Medulla oblongata (tissue), 1 donor: ENCODE results near the gene JAG1.
A peak's percentile ranks its signal among the peaks of the same experiment; 100 is the strongest.
"Not testable (repeated sequence)": the region's sequence is repeated elsewhere in the genome, so short reads cannot be mapped to it uniquely, and the experiment has no call there.

Experiments
- DNase-seq: peaks from one replicate; pipeline ENCODE4 v3.0.0-alpha.2; 2015; ENCODE audit errors: extremely low spot score

JAG1 gene

DNA sequence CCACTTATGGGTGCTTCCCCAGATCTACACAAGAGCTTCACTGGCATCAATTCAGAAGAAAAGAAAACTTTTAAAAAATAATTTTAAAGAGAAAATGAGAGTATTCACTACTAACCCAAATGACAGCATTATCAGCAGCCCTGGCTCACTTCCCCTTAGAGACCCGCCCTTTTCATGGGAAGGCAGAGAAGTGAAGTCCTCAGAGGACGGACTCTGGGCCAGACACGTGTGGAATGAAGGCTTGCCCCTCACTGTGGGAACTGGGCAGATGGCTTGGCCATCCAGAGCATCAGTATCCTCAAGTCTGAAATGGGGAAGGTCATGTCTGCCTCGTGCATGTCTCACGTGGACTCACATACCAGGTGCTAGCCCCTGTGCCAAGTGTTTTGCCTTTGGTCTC, 63.5 kb downstream of the JAG1 start:
- no peak for DNase-seq

DNA sequence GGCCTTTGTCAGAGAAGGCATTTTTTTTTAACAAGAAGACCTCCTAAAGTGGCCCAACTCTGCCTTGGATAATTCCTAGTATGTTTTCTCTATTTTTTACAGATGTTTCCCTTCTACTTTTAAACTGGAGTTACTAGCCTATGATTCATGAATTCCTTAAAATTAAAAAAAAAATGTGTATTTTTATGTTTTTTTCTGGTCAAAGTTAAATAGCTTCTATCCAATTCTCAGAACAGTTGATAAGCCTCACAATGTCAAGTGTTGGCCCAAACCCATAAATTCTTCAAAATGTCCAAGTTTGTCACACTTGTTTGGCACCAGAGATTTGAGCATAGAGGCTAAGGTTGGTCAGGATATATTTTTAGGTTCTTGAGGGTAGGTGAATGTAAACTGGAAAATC, 64.0 kb downstream of the JAG1 start:
- no peak for DNase-seq

DNA sequence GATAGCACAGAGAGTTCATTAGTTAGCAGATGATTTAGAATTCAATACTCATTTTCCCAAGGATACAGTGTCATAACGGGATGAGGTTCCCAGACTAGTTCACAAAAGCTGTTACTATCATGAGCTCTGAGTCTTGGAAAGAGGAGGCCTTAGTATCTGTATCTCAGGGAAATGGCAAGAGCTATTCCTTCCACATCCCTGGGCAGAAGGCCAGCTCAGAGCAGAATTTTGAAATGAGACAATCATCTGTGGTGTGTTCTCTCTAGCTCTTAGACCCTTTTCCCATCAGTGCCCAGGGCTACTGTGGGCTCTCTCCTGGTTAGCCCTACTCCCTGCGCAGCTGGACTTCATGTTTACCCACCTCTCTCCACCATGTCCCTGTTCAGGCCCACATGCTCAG, 64.5 kb downstream of the JAG1 start:
- no peak for DNase-seq

DNA sequence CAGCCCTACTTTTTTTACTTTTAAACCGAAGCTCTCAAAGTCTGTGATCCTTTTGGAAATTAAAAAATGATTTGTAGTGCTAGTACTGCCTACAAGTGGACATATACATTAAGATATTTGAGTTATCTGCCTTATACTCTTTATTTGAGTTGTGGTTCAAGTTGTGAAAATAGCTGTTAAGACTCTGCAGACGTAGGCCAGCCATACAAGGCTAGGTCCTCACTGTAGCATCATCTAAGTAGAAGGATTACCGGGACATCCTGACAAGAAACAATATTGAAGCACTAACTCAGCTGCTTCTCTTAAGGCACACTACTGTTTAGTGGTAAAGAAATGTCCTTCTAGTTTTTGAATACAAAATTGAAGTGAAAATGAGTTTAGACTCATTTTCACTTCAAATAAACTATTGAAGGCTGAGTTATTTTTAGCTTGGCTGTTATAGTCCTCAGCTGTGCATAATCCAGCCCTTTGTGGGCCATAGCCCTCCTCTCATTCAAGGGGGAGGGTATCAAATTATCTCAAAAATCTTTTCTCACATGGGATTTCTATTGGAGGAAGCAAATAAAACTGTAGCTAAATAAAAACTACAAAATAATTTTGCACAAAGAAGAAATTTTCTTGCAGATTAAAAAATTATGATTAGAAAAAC, 68.1 kb downstream of the JAG1 start:
- DNase-seq, result peak; percentile 35

DNA sequence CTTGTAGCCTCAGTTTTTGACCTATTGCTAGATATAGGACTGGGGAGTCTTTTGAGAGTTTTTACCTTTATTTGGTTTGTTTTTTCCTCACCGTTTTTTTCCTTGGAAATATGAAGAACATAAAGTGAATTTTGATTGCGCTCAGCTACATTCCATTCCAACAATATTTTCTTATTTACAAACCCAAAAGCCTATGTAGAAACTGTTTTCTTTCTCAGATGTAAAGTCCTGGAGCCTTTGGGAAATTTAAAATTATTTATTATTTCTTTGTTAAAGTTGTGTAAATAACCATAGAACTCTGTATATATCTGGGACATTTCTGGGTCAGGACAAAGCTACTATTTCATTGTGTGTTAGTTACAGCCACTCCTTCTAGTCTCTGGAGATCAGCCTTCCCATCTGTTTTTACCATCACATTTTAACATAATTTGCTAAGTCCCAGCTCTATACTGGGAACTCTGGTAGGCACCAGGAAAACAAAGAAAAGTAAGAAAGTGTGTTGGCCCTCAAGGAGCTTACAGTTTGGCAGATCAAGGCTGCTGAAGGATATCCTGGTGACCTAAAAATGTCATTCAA, 68.8 kb downstream of the JAG1 start:
- DNase-seq, result no peak

DNA sequence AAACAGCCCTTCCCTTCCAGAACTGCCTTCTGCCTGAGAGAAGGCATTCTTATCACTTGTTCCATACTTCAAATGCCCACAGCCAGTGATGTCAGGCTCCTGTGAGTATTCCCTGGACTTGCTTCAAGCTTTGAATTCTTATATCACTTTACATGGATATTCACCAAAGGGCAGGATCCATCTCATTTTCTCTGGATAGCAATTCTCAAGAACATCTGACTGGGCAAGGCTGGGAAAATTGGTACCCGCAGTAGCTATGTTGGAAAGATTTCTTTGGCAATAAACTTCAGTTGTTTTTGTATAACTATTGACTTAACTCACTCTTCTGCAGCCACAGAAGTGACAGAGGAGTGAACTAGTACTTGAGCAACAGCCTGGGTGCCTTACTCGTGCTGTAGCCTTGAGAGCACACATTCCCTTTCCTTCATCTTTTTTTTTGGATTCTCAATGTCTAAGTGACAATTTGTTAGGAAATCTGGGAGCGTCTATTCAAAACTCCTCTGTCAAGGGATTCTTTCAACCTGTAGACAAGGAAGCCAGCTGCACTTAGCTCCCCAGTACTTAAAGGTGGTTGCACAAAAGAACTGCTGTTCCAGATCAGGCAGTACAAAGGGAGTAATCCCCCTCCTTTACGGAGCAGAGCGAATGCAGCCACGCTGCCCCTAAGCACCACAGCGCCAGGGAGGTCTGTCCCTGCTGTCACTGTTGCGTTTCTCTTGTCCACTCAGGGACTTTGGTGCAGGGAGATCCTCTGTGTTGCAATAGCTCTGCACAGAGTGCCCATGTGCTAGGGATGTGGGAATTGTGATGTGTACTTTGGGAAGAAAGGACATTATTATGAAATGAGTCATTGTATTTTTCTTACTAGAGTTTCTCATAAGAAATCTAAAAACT, 69.6 kb downstream of the JAG1 start:
- DNase-seq, result peak; percentile 38

DNA sequence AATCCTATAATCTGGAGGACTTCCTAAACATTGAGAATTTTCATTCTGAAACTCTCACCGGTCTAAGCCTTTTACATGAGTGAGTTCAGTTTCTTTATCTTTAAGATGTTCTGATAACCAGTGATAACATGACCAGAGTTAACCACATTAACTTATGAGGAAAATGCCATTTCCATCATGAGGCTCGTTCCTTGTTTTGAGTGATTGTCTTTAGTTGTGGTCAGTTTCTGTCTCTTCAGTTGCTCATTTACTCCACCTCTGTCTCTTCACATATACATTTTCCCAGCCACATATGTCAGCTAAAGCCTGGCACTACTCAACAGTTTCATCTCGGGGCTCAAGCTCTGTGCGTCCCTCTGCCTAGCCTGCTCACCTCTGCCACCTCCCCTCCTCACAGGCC, 70.4 kb downstream of the JAG1 start:
- no peak for DNase-seq

DNA sequence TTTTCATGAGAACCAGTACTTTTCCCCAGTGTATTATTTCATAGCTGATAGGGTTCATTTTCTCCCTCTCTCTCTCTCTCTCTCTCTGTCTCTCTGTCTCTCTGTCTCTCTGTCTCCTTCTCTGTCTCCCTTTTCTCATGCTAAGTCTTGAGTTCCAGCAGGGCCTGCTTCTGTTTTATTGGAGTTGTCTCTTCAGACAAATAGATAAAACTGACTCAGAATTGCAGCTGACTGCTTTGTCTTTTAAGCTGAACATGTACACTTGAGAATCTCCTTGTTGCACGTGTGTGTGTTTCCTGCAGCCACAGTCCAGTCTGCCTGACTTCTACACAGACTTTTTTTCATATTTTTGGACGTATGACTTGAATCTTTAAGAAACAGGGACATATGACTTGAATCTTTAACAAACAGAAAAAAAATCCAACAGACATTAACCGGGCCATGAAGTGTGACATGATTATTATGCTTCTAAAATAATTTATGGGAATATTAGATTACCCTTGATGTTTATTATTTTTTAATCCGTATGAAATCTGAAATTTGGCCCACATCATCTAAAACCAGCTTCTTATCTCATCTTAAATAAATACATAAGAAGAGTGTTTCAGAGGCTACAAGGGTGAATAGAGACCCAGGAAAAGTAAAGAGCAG, 71.5 kb downstream of the JAG1 start:
- no peak for DNase-seq

DNA sequence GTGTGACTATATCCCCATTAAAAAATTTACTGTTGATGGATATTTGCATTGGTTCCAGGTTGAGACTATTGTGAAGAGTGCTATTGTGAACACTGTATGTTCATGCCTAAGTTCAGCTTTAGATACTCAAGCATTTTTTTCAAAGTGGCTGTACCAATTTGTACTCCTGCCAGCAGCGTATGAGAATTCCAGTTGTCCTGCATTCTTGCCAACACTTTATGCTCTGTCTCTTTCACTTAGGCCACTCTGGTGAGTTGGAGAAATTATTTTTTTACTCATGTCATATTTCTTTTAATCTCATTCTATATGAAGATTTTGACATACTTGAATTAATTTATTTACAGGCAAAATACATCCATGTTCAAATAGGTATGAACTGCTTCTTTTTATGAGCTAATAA, 76.2 kb downstream of the JAG1 start:
- no peak for DNase-seq

DNA sequence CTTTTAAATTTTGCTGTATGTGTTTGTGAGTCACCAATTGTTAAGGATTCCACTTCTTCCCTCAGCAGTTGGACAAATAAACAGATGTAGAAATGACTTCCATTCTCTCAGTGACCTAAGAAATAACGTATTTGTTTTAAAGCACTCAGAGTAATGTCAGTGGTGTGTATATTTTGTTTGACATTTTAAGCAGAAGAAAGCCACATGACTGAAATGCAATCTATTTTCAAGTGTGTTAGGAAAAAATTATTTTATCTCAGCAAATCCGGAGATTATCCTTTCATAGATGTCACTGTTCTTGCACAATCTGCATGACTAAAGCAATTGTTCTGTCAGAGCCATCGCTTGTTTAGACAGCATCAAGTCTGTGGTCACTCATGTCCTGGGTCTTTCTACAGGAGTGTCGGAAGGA, 77.1 kb downstream of the JAG1 start:
- DNase-seq, result peak; percentile 43

DNA sequence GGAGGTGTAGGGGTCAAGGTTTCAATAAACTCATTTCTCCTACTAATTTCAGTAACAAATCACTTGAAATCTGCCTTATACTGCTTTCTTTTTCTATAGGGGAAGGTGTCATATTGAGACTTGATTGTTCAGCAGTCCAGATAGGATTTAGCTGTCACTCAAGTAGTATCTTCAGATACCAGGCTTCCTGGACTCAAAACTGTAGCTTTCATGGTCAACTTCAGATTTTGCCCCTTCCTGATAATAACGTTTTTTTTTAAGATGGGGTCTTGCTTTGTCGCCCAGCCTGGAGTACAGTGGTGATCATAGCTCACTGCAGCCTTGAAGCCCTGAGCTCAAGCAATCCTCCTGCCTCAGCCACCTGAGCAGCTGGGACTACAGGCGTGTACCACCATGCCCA, 77.8 kb downstream of the JAG1 start:
- DNase-seq, result no peak

DNA sequence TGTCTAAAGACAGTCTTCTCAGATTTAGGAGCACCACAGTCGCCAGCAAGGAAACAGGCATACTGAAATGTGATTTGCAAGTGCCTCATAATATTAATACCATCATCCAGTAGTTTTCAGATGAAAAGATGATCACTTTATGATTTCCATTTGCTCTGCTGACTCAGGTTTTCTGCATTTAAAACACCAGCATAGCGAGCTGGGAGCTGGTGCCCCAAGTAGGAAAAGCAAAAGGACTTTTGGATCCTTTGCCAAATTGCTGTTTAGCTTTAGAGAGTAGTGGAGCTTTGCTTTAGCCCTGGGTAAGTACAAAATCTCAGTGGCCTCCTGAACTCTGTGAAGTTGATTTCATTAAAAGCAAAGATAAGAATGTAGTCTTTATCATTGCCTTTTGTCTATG, 78.5 kb downstream of the JAG1 start:
- no peak for DNase-seq

DNA sequence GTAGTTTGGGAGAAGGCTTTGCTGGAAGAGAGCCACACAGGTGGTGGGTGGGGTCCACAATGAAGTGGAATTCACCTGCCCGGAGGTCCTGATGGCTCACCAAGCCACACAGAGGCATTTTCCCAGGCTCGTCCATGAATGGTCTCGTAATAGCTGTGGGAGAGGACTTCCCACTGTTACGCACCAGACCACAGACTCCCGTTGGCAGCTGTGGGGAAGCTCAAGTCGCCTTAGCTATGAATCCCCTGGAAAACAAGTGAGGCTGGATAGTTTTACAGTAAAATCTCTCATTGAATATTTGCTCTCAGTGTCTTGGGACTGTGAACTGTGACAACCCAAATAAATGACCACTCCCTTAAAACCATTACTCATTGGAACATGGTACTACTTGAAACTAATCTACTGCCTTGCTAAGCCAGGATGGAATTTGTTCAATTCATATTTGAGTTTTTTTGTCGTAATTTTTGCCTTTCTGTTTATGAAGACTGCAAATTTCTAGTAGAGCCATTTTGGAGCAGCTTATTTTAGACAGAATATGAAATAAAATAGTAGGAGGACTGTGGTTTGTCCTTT, 79.4 kb downstream of the JAG1 start:
- no peak for DNase-seq

DNA sequence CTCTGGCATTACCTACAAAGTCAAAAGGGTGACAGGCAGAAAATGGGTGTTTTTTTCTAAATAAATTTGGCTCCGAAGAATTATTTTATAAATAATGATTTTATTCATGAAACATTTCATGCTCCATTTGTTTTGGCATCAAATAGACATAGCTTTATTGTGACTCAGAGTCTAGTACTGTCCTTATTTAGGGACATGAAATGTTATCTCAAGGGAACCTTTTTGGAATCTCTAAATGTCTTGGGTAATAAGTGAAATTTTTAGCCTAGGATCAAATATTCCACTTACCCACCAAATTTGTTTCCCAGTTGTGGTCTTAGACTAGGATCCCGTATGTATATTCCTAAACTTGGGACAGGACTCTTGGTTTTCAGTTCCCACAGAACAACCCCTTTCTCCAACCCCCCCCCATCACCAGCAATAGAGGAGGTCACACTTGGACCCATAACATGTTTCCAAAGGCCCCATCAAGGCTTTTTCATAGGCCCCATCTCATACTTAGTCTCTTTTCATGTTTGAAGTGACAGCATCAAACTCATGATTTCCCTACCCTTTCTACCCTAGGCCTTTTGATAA, 81.8 kb downstream of the JAG1 start:
- DNase-seq, result no peak

DNA sequence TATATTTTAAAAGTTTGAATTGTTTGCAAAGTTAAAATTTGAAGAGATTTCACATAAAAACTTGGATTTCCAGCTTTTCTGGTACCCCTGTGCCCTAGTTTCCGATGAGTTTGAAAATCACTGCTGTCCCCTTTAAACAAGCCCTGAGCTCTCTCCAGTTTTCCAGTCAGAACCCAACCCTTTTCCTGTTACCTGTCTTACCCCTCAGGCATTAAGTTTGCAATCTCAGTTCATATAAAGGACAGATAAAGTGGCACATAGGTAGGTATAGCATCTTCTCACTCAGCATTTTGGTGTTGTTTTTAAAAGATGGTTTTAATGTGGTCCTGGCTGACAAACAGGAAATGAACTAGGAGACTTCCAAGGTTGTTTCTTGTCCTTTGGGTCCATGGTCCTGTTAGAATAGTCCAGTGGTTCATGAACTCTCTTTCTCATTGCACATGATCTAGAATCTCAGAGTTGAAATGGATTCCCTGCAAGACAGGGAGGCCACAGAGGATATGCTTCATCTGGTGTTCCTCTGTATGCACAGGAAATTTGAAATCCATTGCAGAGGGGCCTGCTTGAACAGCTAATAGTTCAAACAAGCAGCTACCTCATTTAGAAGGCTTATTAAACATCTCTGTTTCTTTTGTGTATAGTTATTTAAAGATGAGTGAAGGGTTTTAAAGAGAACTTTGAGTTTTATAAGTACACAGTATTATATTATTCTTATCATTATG, 82.7 kb downstream of the JAG1 start:
- no peak for DNase-seq

DNA sequence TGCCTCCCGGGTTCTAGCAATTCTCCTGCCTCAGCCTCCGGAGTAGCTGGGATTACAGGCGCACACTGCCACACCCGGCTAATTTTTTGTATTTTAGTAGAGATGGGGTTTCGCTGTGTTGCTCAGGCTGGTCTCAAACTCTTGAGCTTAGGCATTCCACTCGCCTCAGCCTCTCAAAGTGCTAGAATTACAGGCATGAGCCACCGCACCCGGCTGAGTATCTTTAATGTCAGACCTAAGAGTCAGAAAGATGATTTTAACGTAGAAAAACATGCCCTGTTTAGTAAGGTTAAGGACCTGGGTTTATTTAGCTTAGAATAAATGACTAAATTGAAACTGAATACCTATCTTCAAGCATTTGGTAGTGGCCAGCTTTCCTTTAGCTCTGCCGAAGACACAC, 83.4 kb downstream of the JAG1 start:
- not testable (repeated sequence) for DNase-seq
